ENCODE data around the gene ALDH3A1.

ALDH3A1 gene

DNA sequence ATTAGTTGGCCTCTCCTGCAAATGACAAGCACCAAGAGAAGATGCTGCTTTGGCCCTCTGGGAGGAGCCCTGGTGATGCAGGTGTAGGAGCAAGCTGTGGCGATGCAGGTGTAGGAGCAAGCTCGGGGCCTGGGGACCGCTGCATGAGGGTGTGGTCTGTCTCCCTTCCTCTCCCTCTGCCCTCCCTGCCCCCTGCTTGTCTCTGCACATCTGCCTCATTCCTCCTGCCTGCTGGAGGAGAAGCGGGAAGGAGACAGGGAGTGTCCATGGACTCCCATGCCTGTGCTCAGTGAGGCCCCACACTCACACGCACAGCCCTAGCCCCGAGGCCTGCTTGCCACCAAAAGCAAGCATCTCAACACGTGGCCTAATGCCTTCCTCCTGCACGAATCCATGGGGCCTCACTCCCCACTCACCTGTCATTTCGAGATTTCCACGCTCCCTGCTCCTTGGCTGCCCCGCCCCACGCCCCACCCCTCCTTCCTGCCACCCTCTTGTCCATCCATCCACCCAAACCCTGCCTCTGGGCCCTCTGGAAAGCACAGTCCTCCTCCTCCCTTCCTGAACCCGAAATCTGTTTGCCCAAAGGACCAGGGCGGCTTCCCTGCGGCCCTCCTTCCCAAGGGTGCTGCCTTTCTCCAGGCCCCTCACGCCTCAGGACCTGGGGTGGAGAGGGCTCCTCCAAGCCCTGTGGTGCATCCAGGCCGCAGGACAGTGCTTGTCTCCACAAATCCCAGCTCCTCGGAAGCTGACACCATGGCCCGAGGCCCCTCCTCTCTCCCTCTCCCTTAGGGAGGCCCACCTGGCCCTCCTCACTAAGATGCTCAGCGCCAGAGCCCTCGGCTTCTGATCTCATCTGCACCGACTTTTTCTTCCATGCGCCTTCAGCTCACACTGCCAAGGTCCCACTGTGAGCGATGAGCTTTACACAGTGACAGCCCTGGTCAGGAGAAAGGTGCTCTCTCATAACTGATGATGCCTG is 11.8 kb upstream of the ALDH3A1 start:
- no peak for DNase-seq

DNA sequence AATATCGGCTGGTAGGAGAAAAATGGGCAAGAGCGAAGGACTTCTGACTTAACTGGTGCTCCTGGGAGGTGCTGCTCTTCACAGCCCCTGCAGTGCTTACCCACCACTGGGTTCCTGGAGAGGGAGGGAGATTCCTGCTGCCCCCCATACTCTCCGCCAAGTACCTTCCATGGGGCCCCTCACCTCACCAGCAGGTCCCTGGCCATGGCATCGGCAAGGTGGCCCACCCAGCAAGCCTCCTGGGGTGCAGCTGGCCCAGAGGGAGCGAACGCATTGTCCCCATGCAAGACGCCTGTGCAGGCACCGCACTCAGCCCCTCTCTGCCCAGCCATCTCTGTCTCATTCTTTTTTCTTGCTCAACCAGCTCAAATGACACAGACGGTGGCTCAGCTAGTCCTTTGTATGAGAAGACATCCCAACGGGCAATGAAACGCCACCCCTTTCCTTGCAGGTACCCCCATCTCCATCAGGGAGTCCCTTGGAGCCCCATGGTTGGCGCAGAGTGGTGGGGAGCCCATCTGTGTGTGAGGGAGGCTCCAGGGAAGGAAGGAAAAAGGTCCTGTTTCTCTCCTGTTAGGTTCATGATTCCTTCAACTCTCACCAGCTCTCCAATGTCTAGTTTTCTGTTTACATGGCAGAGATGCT is 9.6 kb upstream of the ALDH3A1 start:
- DNase-seq = no peak

DNA sequence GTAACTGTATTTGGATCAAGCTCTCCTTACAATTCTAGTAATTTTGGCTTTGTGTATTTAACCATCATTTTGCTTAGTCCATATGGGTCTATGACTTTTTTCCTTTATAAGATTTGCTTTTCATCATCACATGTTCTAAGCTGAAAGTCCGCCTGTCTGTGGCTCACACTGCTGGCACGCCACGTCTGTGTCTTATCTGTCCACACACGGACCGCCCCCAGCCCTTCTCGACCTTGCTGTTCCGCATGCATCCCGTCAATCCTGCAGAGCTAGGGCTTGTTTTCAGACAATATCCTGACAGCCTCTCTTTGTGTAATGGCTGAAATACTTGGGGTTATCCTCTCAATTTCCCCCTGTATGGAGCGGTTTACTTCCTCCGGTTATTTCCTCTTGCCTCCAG is 8.4 kb upstream of the ALDH3A1 start:
- no peak for DNase-seq

DNA sequence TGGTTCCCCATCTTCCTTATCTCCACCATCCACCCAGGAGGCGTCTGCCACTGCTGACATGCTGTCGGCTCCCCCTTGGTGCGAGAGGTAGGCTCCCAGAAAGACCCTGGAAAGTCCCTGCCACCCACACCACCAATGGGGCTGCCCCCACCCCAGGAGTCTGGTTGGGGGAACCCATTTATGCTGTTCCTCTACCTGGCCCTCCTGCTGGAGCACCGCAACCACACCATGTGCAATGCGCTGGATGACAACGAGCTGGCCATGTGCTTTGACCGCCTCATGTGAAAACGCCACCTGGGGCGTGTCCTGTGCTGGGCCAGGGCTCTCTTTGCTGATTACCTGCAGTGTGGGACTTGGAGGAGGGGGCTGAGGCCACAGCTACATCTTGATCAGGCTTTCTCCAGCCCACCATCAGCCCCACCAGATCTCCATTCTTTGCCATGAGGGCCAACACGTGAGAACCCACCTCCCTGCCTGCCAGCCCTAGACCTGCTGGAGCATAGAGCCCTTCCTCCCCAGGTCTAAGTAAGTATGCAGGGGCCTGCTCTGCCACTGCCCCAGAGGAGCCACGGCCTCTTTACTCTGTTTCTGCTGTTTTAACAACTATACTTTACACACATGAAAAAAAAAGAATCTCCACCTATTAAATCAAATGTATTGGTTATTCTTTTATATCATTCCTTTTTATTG is 7.9 kb upstream of the ALDH3A1 start:
- DNase-seq = no peak

DNA sequence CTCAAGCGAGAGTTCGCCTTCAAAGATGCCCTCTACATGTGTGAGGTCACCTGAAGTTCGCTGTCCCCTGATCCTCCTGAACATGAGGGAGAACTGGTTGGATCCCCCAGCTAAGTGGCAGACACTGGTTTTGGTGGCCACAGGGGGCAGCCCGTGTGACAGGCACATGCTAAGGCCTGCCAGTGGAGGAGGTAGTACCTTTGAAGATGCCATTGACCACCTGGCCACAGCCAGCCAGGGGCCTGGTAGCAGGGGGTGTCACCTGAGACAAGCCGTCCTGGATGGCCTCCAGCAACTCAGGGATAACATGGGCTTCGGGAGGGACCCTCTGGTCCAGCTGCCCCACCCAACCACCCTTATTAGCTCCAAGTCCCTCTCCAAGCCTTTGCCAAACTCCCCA is 7.3 kb upstream of the ALDH3A1 start:
- DNase-seq = no peak

DNA sequence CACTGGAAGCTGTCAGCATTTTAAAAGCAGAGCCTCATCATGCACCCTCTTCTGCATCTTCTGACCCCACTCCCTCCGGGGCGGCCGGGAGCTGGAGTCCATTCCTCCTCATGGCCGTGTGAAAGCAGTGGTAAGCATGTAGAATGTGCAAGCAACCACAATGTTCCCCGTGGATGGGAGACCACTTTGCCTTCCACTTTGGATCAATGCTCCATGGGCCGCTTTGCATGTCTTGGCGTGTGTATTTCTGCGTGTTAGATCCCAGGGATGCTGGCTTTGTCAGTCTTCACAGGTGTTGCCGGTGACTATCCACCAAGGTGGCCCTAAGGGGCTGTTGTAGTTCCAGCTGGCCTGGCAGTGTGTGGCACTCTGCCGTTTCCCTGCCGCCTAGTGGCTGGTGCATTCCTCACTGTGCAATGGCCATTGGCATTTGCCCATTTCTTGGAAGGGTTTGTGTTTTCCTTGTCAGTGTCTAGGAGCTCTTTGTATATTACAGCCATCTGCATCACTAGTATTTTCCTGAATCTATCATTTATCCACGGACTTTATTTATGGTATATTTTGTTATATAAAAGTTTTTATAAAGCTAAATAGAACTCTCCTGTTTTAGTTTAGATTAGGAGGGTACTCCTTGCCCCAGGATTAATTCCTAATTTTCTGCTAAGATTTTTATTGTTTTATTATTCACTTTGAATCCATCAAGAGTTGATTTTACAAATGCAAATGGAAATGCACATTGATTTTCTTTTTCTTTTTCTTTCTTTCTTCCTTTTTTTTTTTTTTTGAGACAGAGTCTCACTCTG is 5.8 kb upstream of the ALDH3A1 start:
- peak; percentile 35 to 68 for DNase-seq

DNA sequence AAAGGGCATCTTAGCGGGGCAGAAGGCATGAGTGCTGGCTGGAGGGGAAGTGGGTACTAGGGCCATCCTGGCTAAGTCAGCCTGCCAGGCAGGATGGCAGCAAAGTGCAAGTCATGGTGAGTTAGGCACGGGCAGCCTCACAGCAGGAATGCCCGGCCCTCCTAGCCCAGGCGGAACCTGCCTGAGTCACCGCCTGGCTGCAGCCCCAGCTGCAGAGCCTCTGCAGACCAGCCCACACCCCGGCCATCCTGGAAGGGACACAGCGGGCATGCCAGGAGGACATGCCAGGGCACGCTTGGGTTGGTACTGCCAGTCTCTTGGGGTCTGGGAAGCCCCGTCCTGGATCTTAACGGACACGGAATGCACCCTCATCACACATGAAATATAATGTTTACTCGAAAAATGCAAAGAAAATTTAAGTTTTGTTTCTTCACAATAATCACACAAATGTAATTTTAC is 5.0 kb upstream of the ALDH3A1 start:
- DNase-seq = peak; percentile 61 to 79

DNA sequence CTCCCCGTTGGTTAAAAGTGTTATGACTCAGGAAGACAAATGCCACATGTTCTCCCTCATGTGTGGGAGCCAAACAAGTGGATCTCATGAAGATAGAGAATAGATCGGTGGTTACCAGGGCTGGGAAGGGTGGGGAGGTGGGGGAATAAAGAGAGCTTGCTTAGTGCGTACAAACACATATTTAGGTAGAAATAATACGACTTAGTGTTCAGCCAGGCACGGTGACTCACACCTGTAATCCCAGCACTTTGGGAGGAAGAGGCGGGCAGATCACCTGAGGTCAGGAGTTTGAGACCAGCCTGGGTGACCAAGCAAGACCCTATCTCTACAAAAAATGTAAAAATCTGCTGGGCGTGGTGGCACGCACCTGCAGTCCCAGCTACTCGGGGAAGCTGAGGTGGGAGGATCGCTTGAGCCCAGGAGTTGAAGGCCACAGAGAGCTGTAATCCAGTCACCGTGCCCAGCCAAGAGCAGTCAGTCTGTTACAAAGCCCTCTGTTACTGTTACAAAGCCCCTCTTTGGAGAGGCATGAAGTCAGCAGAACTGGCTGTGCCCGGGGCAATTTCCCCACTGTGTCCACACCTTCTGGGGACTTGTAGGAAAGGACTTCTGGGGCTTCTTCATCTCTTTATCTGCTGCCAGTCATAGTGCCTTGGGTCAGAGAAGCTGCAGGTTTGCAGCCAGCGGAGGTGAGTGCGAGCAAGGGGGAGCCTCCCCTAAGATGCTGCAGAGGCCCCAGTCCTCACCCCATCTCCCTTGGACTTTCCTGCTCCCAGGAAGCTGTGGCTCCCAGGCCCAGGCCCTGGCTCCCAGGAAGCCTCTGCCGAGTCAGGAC is 4.3 kb upstream of the ALDH3A1 start:
- DNase-seq = peak in 1 of 2 donors; percentile 48

DNA sequence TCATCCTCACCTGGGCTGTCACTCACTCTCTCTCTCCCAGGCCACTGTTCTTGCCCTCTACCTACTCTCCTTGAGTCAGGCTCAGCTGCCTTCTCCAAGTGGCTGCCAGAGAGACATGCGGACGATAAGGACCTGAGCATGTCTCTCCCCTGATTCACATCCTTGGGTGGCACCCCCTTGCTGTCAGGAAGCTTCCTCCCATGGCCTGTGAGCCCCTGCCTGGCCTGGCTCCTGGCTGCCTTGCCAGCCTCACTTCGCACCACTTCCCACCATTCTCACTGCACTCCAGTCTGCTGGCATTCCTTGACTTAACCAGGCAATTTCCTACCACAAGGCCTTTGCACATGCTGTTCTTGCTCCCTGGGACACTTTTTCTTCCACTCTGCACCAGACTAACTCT is 2.7 kb upstream of the ALDH3A1 start:
- DNase-seq = no peak

DNA sequence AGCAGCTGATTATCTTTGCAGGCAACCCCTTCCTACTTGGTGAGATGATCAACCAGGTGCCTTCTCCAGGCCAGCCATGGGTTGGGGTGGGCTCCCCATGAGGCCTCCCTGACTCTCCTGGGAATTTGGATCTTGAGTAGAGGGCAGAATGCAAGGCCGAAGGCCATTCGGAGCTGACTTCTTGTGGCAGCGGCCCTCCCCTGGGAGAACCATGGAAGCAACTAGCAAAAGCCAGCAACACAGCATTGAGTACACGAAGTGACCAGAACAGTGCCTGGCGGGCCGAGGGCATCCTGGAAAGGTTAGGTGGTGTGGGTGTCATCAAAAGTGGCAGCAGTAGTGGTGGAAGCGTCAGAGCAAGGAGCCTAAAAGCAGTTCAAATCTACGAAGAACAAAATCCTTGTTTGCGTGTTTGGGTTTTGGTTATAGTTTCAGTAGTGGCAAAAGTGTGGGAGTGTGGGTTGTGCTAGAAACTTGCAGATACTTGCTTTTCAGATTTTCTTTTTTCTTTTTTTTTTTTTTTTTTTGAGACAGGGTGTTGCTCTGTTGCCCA is 2.0 kb upstream of the ALDH3A1 start:
- DNase-seq = no peak

DNA sequence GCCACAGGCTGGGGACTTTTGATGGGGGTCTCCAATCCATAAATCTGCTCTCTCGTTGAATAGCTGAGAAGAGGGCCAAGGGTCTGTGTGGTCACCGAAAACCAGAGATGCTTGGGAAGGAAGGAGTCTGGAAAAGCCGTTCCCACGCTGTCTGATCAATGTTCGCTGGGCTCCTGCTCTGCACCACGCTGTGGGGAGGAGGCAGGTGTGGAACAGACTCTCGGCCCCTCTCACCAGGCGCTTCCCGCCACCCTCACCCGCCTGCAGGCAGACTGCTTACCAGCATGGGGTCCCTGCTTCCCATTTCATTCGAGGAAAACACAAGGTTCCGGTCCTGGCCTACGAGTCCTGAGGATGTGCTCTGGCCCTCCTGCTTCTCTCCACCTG is 702 bp upstream of the ALDH3A1 start:
- DNase-seq = no peak

DNA sequence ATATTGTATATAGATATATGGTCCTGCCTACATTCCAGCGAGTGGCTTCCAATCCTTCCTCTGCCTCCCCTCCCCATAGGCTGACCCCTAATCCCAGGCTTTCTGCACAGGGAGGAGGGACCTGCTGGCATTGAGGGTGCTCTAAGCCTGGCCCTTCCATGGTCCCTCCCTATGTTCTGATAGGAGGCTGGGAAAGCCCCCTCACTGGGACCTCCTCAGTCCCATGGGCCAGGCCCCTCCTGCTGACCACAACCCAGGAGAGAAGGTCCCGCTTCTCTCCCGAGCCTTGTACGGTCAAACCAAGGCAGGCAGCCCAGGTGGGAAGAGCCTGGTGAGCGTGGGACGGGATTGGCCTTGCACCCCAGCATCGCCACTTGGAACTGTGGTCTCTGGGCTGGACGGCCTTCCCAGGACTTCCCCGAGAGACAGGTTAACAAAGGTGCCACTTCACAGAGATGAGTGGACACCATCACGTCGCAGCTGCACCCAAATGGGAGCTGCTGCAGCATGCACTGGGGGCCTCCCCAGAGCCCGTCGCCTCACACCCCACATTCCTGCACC is 859 bp downstream of the ALDH3A1 start:
- no peak for DNase-seq

DNA sequence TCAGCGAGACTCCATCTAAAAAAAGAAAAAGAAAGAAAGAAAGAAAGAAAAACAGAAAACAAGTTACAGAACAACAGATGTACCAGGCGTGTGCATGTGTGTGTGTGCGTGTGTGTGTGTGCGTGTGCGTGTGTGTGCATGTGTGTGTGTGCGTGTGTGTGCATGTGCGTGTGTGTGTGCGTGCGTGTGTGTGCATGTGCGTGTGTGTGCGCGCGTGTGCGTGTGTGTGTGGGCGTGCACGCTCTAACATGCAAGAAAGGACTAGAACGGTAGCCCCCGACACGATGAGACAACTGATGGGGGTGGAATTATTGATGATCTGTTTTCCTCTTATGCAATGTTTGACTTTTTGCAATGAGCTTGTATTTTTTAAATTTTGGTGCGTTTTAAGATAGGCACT is 1.6 kb downstream of the ALDH3A1 start:
- DNase-seq = no peak

DNA sequence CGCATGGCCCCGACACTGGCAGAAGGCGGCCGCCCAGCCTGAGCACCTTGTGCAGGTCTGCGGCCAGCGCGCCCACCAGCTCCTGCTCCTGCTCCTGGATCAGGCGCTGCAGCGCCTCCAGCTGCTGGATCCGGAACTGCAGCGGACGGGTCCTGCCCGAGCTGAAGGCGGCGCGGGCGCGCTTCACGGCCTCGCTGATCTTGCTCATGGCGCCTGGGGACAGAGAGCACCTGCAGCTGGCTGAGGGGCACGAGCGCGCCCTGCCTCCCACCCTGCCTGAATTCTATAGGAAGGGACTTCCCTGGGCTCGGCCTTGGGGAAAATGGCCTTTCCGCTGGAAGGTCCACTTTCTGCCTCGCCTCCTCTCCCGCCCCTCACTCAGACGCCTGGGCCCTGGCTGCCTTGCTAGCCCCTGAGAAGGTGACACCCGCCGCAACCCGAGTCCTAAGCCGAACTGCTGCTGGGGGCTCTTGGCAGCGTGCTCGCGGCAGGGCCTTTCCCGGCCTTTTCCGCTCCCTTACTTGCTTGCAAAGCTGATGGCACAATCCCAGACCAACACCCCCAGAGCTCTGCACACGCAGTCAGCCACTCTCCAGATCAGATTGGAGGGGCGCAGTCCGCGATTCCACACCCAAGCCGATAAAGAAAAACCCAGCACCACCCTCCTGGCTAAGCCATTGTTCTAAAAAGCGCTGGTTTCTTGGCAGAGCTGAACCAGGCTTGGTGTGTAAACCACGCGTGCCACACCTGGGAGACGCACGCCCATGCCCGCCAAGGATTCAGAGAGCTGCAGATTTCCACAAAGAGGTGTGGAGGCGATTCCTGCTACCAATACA is 3.0 kb downstream of the ALDH3A1 start:
- DNase-seq = peak; percentile 54 to 83

DNA sequence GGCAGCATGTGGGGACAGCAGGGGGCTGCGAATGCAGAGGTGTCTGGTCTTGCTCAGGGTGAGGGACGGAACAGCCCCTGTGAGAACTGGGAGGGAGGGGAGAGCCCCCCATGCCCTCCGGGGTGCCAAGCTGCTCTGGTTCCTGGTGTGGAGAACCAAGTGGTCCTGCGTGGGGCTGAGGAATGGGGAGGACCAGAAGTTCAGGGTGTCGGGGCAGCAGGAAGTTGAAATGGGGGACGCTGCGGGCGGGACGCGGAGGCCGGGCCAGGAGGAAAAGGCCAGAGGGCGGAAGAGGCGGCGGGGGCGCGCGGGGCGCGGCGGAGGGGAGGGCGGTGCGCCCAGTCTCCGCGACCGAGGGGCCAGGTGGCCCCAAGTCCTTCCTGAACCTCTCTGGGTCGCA is 3.6 kb downstream of the ALDH3A1 start:
- DNase-seq = no peak

DNA sequence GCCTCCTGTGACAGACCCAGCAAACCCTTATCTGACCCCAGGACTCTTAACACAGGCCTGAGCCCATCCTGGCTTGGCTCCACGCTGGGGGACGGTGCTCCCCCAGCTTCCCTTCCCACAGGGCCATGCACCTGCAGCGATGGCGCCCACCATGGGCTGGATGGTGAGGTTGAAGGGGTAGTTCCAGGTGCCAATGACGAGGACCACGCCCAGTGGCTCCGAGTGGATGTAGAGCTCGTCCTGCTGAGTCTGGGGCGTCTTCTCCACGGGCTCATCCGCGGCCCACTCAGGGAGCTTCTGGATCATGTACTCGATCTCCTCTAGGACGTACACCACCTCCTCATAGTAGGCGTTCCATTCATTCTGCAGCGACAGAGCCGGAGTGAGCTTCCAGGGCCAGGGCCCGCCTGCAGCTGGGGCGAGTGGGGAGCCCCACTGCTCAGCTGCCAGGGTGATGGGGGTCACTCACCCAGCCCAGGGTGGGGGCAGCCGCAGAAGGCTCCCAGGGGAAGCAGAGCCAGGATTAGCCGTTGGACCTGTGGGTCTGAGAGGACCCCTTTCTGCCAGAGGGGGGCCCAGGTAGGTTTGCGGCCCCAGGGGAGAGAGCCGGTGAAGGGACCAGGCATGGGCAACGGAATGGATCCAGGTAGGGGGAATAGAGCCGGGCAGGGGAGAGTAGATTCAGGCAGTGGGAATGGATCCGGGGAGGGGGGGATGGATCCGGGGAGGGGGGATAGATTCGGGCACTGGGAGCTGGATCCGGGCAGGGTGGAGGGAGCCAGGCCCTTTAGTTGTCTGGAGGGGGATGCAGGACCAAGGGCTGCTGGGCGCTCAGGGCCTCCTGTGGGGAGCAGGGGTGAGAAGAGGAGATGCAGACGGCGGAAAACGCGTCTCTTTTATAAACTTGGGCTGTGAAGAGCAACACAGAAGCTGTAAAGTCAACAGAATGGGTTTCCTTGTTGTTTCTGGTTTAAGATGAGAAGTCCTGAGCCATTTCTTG is 4.7 kb downstream of the ALDH3A1 start:
- no peak for DNase-seq

DNA sequence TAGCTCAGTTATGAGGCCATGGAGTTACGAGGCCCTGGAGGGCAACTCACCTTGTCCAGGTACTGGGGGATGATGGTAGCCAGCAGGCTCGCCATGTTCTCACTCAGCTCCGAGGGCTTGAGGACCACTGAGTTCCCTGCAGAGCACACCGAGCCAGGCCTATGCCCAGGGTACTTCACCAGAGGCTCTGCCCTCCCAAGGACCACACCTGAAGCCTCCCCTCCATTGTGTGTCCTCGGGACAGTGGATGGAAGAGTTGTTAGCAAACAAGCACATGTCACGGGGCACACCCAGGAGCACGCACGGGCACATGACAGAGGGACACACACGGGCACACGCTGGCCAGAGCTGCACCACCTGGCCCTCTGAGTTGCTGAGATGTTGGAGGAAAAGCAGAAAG is 5.6 kb downstream of the ALDH3A1 start:
- DNase-seq = no peak

DNA sequence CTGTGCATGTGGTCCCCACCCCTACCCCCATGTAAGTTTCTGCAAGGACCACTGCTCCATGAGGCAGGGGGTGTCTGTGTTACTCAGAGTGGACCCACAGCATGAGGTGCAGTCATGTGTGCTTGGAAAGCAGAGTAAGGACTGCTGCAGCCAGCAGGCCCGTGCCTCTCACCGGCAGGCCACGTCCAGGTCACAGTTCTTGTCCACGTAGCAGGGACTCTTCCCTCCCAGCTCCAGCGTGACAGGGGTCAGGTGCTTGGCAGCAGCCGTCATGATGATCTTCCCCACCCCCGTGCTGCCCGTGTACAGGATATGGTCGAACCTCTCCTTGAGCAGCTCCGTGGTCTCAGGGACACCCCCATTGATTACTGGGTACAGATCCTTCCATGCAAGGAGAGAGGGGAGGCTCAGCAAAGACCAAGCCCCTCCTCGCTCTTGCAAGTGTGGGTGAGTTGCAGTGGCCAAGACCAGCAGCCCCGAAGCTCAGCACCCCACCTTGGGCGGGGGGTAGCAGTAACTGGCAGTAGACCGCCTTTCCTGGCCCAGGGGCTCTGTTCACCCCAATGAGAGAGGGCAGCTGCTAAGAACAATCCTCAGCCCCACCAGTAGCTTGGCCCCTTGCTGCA is 6.2 kb downstream of the ALDH3A1 start:
- no peak for DNase-seq
